IMR-90 (cell line): ENCODE results near the gene ETV6.

Source experiments
- CTCF ChIP-seq: conservative IDR thresholded peaks from 2 replicates; pipeline ENCODE4 v1.5.1; 2012; ENCODE audit warnings: mild to moderate bottlenecking, low read depth, low read length, improper control_type of control experiment
- MAFK ChIP-seq: IDR thresholded peaks from 2 replicates; pipeline ENCODE4 v1.6.1; 2012; ENCODE audit warnings: low read depth, low read length, improper control_type of control experiment
- POLR2A ChIP-seq: IDR thresholded peaks from 2 replicates; pipeline ENCODE4 v1.6.1; 2012; ENCODE audit warnings: mild to moderate bottlenecking, low read depth, low read length

- no peak for TF ChIP-seq MAFK
- no peak for TF ChIP-seq CTCF
- TF ChIP-seq POLR2A: no peak
Observed at GRCh38 chr12:11797317-11797913, 147.9 kb downstream of the ETV6 start.
